Esophagus muscularis mucosa (tissue), 4 donors: Measurements from ENCODE around the gene PRICKLE1. TPM values are rescaled to one million over a fixed set of nuclear protein-coding genes. Genes with fewer than 3 reads are reported as not detected.

Source experiments
- DNase-seq: peaks from one replicate; pipeline ENCODE4 v3.0.0-alpha.2; 2017; ENCODE audit errors: extremely low spot score
- H3K27ac ChIP-seq, 4 donors: fragments of 200-600 bp; sonication (generic); replicated peaks in 1 of 4; 1 replicate in 3 of 4; 2 replicates in 1 of 4; pipeline ENCODE4 v1.5.1; 2016 to 2019; ENCODE audit warnings: mild to moderate bottlenecking in 1 of 4
- H3K27me3 ChIP-seq, 4 donors: fragments of 200-600 bp; sonication (generic); one replicate each; pipeline versions ENCODE4 v1.5.1 to v1.6.0; 2016 to 2019
- H3K36me3 ChIP-seq, 4 donors: fragments of 200-600 bp; sonication (generic); one replicate each; pipeline ENCODE4 v1.5.1; 2016 to 2019
- H3K4me1 ChIP-seq, 4 donors: fragments of 200-600 bp; sonication (generic); one replicate each; pipeline ENCODE4 v1.5.1; 2016 to 2019
- H3K4me3 ChIP-seq, 4 donors: fragments of 200-600 bp; sonication (generic); 1 replicate in 2 of 4; 2 replicates in 2 of 4; pipeline ENCODE4 v1.5.1; 2016 to 2019; ENCODE audit warnings: mild to moderate bottlenecking in 4 of 4, moderate library complexity in 1 of 4
- H3K9me3 ChIP-seq, 4 donors: fragments of 200-600 bp; sonication (generic); 1 replicate in 3 of 4; 2 replicates in 1 of 4; pipeline ENCODE4 v1.5.1; 2016 to 2019
- CTCF ChIP-seq, 3 experiments: fragments of 200-600 bp in 2 of 3; fragments of 450-650 bp in 1 of 3; sonication (generic) in 2 of 3; IDR thresholded peaks; one replicate each; pipeline ENCODE4 v1.5.1; 2017 to 2019; ENCODE audit warnings: antibody characterized with exemption in 3 of 3, mild to moderate bottlenecking in 2 of 3, moderate library complexity in 1 of 3
- EP300 ChIP-seq: sonication (generic); formaldehyde crosslinking; IDR thresholded peaks from one replicate; pipeline ENCODE4 v1.6.1; 2017; ENCODE audit warnings: antibody characterized with exemption
- POLR2A ChIP-seq: fragments of 450-650 bp; IDR thresholded peaks from one replicate; pipeline ENCODE4 v1.6.1; 2017; ENCODE audit warnings: antibody characterized with exemption, moderate library complexity, mild to moderate bottlenecking, low read depth
- POLR2AphosphoS5 ChIP-seq, 2 donors: sonication (generic); formaldehyde crosslinking; IDR thresholded peaks; one replicate each; pipeline ENCODE4 v1.6.1; 2017; ENCODE audit warnings: antibody characterized with exemption in 2 of 2
- WGBS: methylation state at CpG from one replicate; pipeline ENCODE4 v1.1.5; 2018; 5-methylcytosine and 5-hydroxymethylcytosine counted together
- intact Hi-C: fragments of 100-400 bp; cut with DNase I; formaldehyde crosslinking; loops from one replicate; pipeline ENCODE4 v1.15.1; 2023
- total RNA-seq, 4 donors: library from RNA; depleted of rRNA; stranded (reverse); fragments of >200 nt; gene quantifications; one replicate each; pipeline versions ENCODE4 v1.1.0 to v1.2.1, GENCODE V29; 2016

The PRICKLE1 gene
- total RNA-seq, 4 donors from 2014 or later, result 12.5 to 36.9 (median 24.4) TPM

- WGBS, result 34% methylated on average over 7 of the region's 7 CpGs
- H3K4me1 ChIP-seq, result peaks cover 33 to 74% (median 65%) of the 10 kb centered on the region in 4 donors
- intact Hi-C loops, result loop anchor here (5.0 to 10.0 kb wide), 4 partner anchors 106 to 699 kb away; no protein-coding TSS in a partner anchor
These were observed 1.7 kb downstream of the PRICKLE1 start for GRCh38 chr12:42587601-42588523.

GRCh38 chr12:42586268-42586667 lies 3.3 kb downstream of the PRICKLE1 start:
- WGBS, result 87% methylated on average over 1 of the region's 1 CpG

More at GRCh38 chr12:42587601-42588523, 1.7 kb downstream of the PRICKLE1 start:
- TF ChIP-seq POLR2AphosphoS5 (IDR thresholded peaks at IDR 0.05) (no peak), POLR2A (no peak), EP300 (no peak), CTCF (IDR thresholded peaks at IDR 0.05) (no peak)
- no peaks in the 10 kb centered on the region for H3K36me3 ChIP-seq
- DNase-seq, result peak; percentile 66
- peak overlapping the region; percentile 64 to 85 (median 76) for H3K27ac ChIP-seq
- H3K9me3 ChIP-seq, result no peaks in the 10 kb centered on the region
- H3K27me3 ChIP-seq, result no peaks in the 10 kb centered on the region
- H3K4me3 ChIP-seq, result peak overlapping the region; percentile 74 to 96 (median 83)

GRCh38 chr12:42585841-42586216 lies 3.7 kb downstream of the PRICKLE1 start:
- no peak for DNase-seq
- no peaks in the 10 kb centered on the region for H3K27me3 ChIP-seq
- H3K9me3 ChIP-seq, result no peaks in the 10 kb centered on the region
- no peak overlapping the region for H3K4me3 ChIP-seq
- H3K27ac ChIP-seq, result peak overlapping the region in 3 of 4 donors; percentile 13 to 56 (median 23)
- no peak for TF ChIP-seq CTCF (IDR thresholded peaks at IDR 0.05)
- TF ChIP-seq POLR2AphosphoS5 (IDR thresholded peaks at IDR 0.05), result no peak
- TF ChIP-seq POLR2A, result no peak
- TF ChIP-seq EP300, result no peak
- intact Hi-C loops, result loop anchor here (5.0 to 10.0 kb wide), 4 partner anchors 104 to 701 kb away; no protein-coding TSS in a partner anchor
- WGBS, result 80% methylated on average over 5 of the region's 5 CpGs
- no peaks in the 10 kb centered on the region for H3K36me3 ChIP-seq
- peaks cover 31 to 85% (median 78%) of the 10 kb centered on the region in 4 donors for H3K4me1 ChIP-seq

More at GRCh38 chr12:42586268-42586667, 3.3 kb downstream of the PRICKLE1 start:
- Histone ChIP-seq H3K9me3 (no peaks in the 10 kb centered on the region), H3K4me1 (peaks cover 33 to 87% (median 79%) of the 10 kb centered on the region in 4 donors), H3K36me3 (no peaks in the 10 kb centered on the region), H3K27ac (no peak overlapping the region), H3K4me3 (no peak overlapping the region), H3K27me3 (no peaks in the 10 kb centered on the region)
- DNase-seq, result peak; percentile 2
- intact Hi-C loops, result loop anchor here (5.0 to 10.0 kb wide), 4 partner anchors 104 to 701 kb away; no protein-coding TSS in a partner anchor
- TF ChIP-seq CTCF (IDR thresholded peaks at IDR 0.05), result no peak
- TF ChIP-seq POLR2A, result no peak

GRCh38 chr12:42585154-42585840 lies 4.2 kb downstream of the PRICKLE1 start:
- WGBS, result 53% methylated on average over 4 of the region's 4 CpGs
- Histone ChIP-seq H3K4me1 (peaks cover 26 to 80% (median 74%) of the 10 kb centered on the region in 4 donors), H3K4me3 (peak overlapping the region in 2 of 4 donors; percentile 16 to 23), H3K9me3 (no peaks in the 10 kb centered on the region), H3K27ac (peak overlapping the region in 3 of 4 donors; percentile 13 to 56 (median 23)), H3K36me3 (no peaks in the 10 kb centered on the region), H3K27me3 (no peaks in the 10 kb centered on the region)
- intact Hi-C loops, result loop anchor here (5.0 to 10.0 kb wide), 4 partner anchors 103 to 702 kb away; no protein-coding TSS in a partner anchor
- peak; percentile 14 for DNase-seq
- no peak for TF ChIP-seq CTCF (IDR thresholded peaks at IDR 0.05)
